GM18526 (cell line): ENCODE measurements around the gene STX2.

Source experiments
- POLR2A ChIP-seq: IDR thresholded peaks from 3 replicates; pipeline ENCODE4 v1.6.1; 2011; ENCODE audit not compliant: insufficient read length; ENCODE audit errors: extremely low read depth

STX2 gene

GRCh38 chr12:130742716-130743115 lies 96.3 kb downstream of the STX2 start:
- TF ChIP-seq POLR2A, result no peak

- TF ChIP-seq POLR2A, result no peak
Measured at GRCh38 chr12:130742112-130742511, 96.9 kb downstream of the STX2 start.
